ENCODE measurements around the gene RAB23. TPM values are rescaled to one million over a fixed set of nuclear protein-coding genes. Genes with fewer than 3 reads are reported as not detected.

The RAB23 gene
- total RNA-seq, 1 donor from 2014 or later = 21.4 TPM

DNA sequence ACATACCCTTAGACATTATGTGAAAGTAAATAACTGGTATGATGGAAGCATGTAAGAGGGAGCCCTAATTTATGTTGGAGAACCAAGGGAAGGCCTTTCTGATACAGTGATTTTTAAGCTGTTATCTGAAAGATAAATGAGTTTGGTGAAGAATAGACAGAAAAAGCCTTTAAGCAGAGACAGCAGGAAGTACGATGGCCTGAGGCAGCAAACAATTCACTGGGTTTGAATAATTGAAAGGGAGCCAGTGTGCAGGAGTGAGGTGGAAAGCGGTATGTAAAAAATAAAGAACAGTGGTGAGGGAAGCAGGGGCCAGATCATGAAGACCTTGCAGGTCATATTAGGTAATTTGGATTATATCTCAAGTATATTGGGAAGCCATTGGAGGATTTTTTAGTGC is 4.1 kb upstream of the RAB23 start:
- Histone ChIP-seq H3K27me3 (ENCODE audit: insufficient read depth, low read length) (no peaks in the 10 kb centered on the region), H3K4me3 (ENCODE audit: insufficient read depth, low read depth, low read length) (no peak overlapping the region), H3K9me3 (ENCODE audit: insufficient read depth, low read depth, low read length) (no peaks in the 10 kb centered on the region), H2AFZ (ENCODE audit: low read depth, low read length) (no peak overlapping the region), H4K20me1 (ENCODE audit: insufficient read depth, low read length) (no peaks in the 10 kb centered on the region), H3K4me1 (ENCODE audit: insufficient read depth, low read length) (peaks cover 10% of the 10 kb centered on the region), H3K9ac (ENCODE audit: low read length) (no peak overlapping the region), H3K4me2 (ENCODE audit: low read length) (no peak overlapping the region), H3K36me3 (ENCODE audit: insufficient read depth, low read length) (no peaks in the 10 kb centered on the region), H3K27ac (ENCODE audit: low read depth, low read length) (no peak overlapping the region), H3K79me2 (ENCODE audit: insufficient read depth, low read length) (peaks cover 7% of the 10 kb centered on the region)
- no peak overlapping the region for H3K27ac Mint-ChIP-seq (ENCODE audit: unreplicated experiment)
- no peaks in the 10 kb centered on the region for H3K27me3 Mint-ChIP-seq (ENCODE audit: low read depth, unreplicated experiment)
- FAIRE-seq (no peak), DNase-seq (ENCODE audit: low read depth) (no peak)
- no peak for TF ChIP-seq EZH2 (IDR thresholded peaks at IDR 0.05; ENCODE audit: insufficient read depth, low read length)
- TF ChIP-seq, protein P1, sequence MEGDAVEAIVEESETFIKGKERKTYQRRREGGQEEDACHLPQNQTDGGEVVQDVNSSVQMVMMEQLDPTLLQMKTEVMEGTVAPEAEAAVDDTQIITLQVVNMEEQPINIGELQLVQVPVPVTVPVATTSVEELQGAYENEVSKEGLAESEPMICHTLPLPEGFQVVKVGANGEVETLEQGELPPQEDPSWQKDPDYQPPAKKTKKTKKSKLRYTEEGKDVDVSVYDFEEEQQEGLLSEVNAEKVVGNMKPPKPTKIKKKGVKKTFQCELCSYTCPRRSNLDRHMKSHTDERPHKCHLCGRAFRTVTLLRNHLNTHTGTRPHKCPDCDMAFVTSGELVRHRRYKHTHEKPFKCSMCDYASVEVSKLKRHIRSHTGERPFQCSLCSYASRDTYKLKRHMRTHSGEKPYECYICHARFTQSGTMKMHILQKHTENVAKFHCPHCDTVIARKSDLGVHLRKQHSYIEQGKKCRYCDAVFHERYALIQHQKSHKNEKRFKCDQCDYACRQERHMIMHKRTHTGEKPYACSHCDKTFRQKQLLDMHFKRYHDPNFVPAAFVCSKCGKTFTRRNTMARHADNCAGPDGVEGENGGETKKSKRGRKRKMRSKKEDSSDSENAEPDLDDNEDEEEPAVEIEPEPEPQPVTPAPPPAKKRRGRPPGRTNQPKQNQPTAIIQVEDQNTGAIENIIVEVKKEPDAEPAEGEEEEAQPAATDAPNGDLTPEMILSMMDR (IDR thresholded peaks at IDR 0.05; ENCODE audit: insufficient read depth, low read depth, low read length) = no peak
- H3K36me3 Mint-ChIP-seq (ENCODE audit: low read depth, unreplicated experiment) = no peaks in the 10 kb centered on the region
- H3K9me3 Mint-ChIP-seq (ENCODE audit: unreplicated experiment) = no peaks in the 10 kb centered on the region
- H3K4me3 Mint-ChIP-seq (ENCODE audit: unreplicated experiment) = no peak overlapping the region
- H3K4me1 Mint-ChIP-seq (ENCODE audit: low read depth, unreplicated experiment) = peaks cover 7% of the 10 kb centered on the region

GRCh38 chr6:57224769-57225515 is 2.8 kb upstream of the RAB23 start:
- H3K9me3 ChIP-seq (ENCODE audit: insufficient read depth, low read depth, low read length) = no peaks in the 10 kb centered on the region
- no peak overlapping the region for H3K4me3 Mint-ChIP-seq (ENCODE audit: unreplicated experiment)
- peaks cover 20% of the 10 kb centered on the region for H3K79me2 ChIP-seq (ENCODE audit: insufficient read depth, low read length)
- no peaks in the 10 kb centered on the region for H3K27me3 ChIP-seq (ENCODE audit: insufficient read depth, low read length)
- no peak overlapping the region for H3K4me3 ChIP-seq (ENCODE audit: insufficient read depth, low read depth, low read length)
- FAIRE-seq (peak; percentile 47), DNase-seq (ENCODE audit: low read depth) (peak; percentile 57)
- peaks cover 10% of the 10 kb centered on the region for H3K4me1 ChIP-seq (ENCODE audit: insufficient read depth, low read length)
- H3K4me2 ChIP-seq (ENCODE audit: low read length) = no peak overlapping the region
- H2AFZ ChIP-seq (ENCODE audit: low read depth, low read length) = peak overlapping the region; percentile 36
- H3K4me1 Mint-ChIP-seq (ENCODE audit: low read depth, unreplicated experiment) = peaks cover 13% of the 10 kb centered on the region
- H3K36me3 ChIP-seq (ENCODE audit: insufficient read depth, low read length) = no peaks in the 10 kb centered on the region
- H4K20me1 ChIP-seq (ENCODE audit: insufficient read depth, low read length) = no peaks in the 10 kb centered on the region
- no peak overlapping the region for H3K9ac ChIP-seq (ENCODE audit: low read length)
- H3K9me3 Mint-ChIP-seq (ENCODE audit: unreplicated experiment) = no peaks in the 10 kb centered on the region
- no peaks in the 10 kb centered on the region for H3K36me3 Mint-ChIP-seq (ENCODE audit: low read depth, unreplicated experiment)
- TF ChIP-seq, protein P1 (IDR thresholded peaks at IDR 0.05; ENCODE audit: insufficient read depth, low read depth, low read length) = no peak
- TF ChIP-seq EZH2 (IDR thresholded peaks at IDR 0.05; ENCODE audit: insufficient read depth, low read length) = no peak
- H3K27me3 Mint-ChIP-seq (ENCODE audit: low read depth, unreplicated experiment) = no peaks in the 10 kb centered on the region
- H3K27ac ChIP-seq (ENCODE audit: low read depth, low read length) = no peak overlapping the region
- no peak overlapping the region for H3K27ac Mint-ChIP-seq (ENCODE audit: unreplicated experiment)

- TF ChIP-seq, protein P1 (IDR thresholded peaks at IDR 0.05; ENCODE audit: insufficient read depth, low read depth, low read length) = no peak
- no peak for TF ChIP-seq EZH2 (IDR thresholded peaks at IDR 0.05; ENCODE audit: insufficient read depth, low read length)
- Mint-ChIP-seq H3K4me1 (ENCODE audit: low read depth, unreplicated experiment) (peaks cover 21% of the 10 kb centered on the region), H3K4me3 (ENCODE audit: unreplicated experiment) (peak overlapping the region; percentile 99), H3K9me3 (ENCODE audit: unreplicated experiment) (no peaks in the 10 kb centered on the region), H3K36me3 (ENCODE audit: low read depth, unreplicated experiment) (no peaks in the 10 kb centered on the region), H3K27me3 (ENCODE audit: low read depth, unreplicated experiment) (no peaks in the 10 kb centered on the region), H3K27ac (ENCODE audit: unreplicated experiment) (no peak overlapping the region)
- H3K4me3 ChIP-seq (ENCODE audit: insufficient read depth, low read depth, low read length) = peak overlapping the region; percentile 92
- H3K9me3 ChIP-seq (ENCODE audit: insufficient read depth, low read depth, low read length) = no peaks in the 10 kb centered on the region
- H3K27me3 ChIP-seq (ENCODE audit: insufficient read depth, low read length) = no peaks in the 10 kb centered on the region
- H4K20me1 ChIP-seq (ENCODE audit: insufficient read depth, low read length) = peaks cover 6% of the 10 kb centered on the region
- H3K36me3 ChIP-seq (ENCODE audit: insufficient read depth, low read length) = no peaks in the 10 kb centered on the region
- DNase-seq (ENCODE audit: low read depth) = no peak
- H3K27ac ChIP-seq (ENCODE audit: low read depth, low read length) = peak overlapping the region; percentile 89
- peaks cover 10% of the 10 kb centered on the region for H3K4me1 ChIP-seq (ENCODE audit: insufficient read depth, low read length)
- peak overlapping the region; percentile 87 for H2AFZ ChIP-seq (ENCODE audit: low read depth, low read length)
- H3K4me2 ChIP-seq (ENCODE audit: low read length) = peak overlapping the region; percentile 90
- peak overlapping the region; percentile 92 for H3K9ac ChIP-seq (ENCODE audit: low read length)
- peaks cover 42% of the 10 kb centered on the region for H3K79me2 ChIP-seq (ENCODE audit: insufficient read depth, low read length)
- FAIRE-seq = no peak
Measured at GRCh38 chr6:57222743-57223077, 603 bp upstream of the RAB23 start.
